ENCODE results near the gene RALY. TPM values are rescaled to one million over a fixed set of nuclear protein-coding genes. Genes with fewer than 3 reads are reported as not detected.

Gene RALY
- total and polyA plus RNA-seq, 8 donors, result 127 to 242 (median 201) TPM

DNA sequence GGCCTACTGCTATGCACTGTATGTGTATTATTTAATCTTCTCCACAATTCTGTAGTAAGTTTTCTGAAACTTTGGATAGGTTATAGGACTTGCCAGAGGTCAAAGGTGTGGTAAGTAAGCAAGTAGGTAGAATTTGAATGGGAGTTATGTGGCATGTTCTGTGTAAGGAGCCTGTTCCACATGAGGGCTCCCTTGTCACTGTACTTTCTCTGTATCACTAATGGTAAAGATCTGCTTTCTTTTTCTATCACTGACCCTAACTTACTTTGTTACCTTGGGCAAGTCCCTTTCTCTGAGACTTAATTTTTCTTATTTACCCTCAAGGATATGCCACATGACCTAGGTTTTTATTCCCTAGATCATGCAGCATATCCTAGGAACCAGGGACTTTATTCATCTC, 68.0 kb downstream of the RALY start:
- Histone ChIP-seq H3K36me3 (no peaks in the 10 kb centered on the region), H3K27ac (no peak overlapping the region), H3K4me1 (peaks cover 7 to 32% of the 10 kb centered on the region in 2 donors), H3K4me3 (no peak overlapping the region), H3K27me3 (no peaks in the 10 kb centered on the region), H3K9me3 (no peaks in the 10 kb centered on the region)
- DNase-seq, result no peak
- TF ChIP-seq, protein P1, sequence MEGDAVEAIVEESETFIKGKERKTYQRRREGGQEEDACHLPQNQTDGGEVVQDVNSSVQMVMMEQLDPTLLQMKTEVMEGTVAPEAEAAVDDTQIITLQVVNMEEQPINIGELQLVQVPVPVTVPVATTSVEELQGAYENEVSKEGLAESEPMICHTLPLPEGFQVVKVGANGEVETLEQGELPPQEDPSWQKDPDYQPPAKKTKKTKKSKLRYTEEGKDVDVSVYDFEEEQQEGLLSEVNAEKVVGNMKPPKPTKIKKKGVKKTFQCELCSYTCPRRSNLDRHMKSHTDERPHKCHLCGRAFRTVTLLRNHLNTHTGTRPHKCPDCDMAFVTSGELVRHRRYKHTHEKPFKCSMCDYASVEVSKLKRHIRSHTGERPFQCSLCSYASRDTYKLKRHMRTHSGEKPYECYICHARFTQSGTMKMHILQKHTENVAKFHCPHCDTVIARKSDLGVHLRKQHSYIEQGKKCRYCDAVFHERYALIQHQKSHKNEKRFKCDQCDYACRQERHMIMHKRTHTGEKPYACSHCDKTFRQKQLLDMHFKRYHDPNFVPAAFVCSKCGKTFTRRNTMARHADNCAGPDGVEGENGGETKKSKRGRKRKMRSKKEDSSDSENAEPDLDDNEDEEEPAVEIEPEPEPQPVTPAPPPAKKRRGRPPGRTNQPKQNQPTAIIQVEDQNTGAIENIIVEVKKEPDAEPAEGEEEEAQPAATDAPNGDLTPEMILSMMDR (IDR thresholded peaks at IDR 0.05), result no peak
- ATAC-seq, result no peak
- intact Hi-C loops (cut with DNase I), result no loop called here

DNA sequence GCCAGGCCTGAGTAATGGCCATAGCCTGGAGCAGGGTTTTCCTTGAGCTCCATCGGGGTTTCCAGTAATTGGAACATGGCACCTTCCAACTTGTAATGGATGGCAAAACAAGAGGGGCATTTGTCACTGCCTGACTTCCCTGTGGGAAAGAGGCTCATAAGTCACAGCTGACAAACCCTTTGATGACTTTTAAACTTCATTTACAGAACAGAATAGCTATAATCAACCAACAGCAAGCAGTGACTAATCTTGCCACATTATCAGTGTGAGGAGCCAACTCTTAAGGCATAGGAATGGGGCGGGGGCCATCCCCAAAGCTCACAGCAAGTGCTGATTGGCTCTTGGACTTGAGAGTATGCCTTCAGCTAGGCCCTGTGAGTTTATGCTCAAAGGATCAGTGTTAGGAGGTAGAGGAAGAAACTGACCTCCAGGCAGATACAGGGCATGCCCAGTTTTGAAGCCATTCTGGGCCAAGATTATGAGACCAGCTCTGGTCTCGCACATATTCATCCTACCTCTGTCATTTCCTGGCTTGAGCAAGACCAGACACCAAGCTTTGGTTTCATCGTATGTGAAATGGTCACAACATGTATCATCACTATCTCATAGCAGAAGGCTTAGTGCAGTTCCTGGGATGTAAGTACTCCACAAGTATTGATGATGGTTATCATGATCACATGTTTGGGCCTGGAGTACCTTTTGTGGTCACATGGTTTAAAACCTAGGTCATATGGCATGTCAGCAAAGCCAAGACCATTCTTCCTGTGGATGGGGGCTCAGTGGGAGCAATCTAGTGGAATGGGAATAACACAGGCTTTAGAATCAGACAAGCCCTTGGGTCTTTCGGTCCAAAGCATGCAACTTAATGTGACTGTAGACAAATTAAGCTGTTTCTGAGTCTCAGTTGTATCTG, 69.1 kb downstream of the RALY start:
- Histone ChIP-seq H3K36me3 (no peaks in the 10 kb centered on the region), H3K27ac (peak overlapping the region in 1 of 2 donors; percentile 8), H3K27me3 (no peaks in the 10 kb centered on the region), H3K9me3 (no peaks in the 10 kb centered on the region), H3K4me3 (no peak overlapping the region), H3K4me1 (peaks cover 7 to 32% of the 10 kb centered on the region in 2 donors)
- no peak for DNase-seq
- no peak for ATAC-seq
- intact Hi-C loops (cut with DNase I), result no loop called here
- TF ChIP-seq, protein P1 (IDR thresholded peaks at IDR 0.05), result no peak

DNA sequence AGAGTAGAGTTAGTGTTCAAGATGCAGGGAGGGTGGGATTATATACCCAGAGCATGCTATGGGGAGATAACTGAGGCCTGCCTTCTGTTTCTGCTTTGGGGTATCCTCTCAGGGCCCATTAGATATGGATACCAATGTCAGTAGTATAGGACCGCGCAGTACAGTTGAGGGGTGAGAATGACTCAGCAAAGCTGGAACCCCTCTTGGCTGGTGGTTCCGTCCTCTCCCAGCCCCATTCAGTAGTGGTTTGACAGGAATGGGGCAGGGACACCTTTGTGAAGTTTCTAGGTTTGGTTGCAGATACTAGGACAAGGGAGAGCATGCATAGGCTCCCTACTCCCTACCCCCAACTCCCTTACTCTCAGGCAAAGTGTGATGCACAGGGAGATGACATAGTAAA, 70.6 kb downstream of the RALY start:
- peaks cover 7 to 37% of the 10 kb centered on the region in 2 donors for H3K4me1 ChIP-seq
- TF ChIP-seq, protein P1 (IDR thresholded peaks at IDR 0.05), result no peak
- H3K9me3 ChIP-seq, result no peaks in the 10 kb centered on the region
- H3K27ac ChIP-seq, result no peak overlapping the region
- no peaks in the 10 kb centered on the region for H3K27me3 ChIP-seq
- intact Hi-C loops (cut with DNase I), result no loop called here
- H3K36me3 ChIP-seq, result no peaks in the 10 kb centered on the region
- DNase-seq (no peak), ATAC-seq (no peak)
- H3K4me3 ChIP-seq, result no peak overlapping the region

DNA sequence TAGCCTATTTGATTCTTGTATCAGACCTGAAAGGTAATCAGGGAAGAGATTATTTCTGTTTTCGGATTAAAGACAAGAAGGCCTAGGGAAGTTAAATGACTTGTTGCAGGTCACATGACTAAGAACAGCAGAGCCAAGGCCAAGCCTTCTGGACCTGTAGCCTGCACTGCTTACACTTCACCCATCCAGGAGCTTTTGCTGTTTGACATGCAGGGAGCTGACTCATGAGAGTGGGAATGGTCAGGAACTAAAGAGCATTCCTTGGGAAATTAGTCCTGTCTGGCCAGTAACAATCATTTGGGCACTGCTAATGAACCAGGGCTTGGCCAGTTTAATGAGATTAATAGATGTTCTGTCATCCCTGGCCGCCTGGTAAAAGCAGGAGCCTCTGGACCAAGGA, 71.5 kb downstream of the RALY start:
- intact Hi-C loops (cut with DNase I), result no loop called here
- H3K27ac ChIP-seq, result peak overlapping the region in 1 of 2 donors; percentile 18
- TF ChIP-seq, protein P1 (IDR thresholded peaks at IDR 0.05), result no peak
- ATAC-seq (peak; percentile 45), DNase-seq (no peak)
- H3K4me1 ChIP-seq, result peaks cover 7 to 44% of the 10 kb centered on the region in 2 donors
- no peaks in the 10 kb centered on the region for H3K9me3 ChIP-seq
- H3K36me3 ChIP-seq, result no peaks in the 10 kb centered on the region
- no peaks in the 10 kb centered on the region for H3K27me3 ChIP-seq
- no peak overlapping the region for H3K4me3 ChIP-seq

DNA sequence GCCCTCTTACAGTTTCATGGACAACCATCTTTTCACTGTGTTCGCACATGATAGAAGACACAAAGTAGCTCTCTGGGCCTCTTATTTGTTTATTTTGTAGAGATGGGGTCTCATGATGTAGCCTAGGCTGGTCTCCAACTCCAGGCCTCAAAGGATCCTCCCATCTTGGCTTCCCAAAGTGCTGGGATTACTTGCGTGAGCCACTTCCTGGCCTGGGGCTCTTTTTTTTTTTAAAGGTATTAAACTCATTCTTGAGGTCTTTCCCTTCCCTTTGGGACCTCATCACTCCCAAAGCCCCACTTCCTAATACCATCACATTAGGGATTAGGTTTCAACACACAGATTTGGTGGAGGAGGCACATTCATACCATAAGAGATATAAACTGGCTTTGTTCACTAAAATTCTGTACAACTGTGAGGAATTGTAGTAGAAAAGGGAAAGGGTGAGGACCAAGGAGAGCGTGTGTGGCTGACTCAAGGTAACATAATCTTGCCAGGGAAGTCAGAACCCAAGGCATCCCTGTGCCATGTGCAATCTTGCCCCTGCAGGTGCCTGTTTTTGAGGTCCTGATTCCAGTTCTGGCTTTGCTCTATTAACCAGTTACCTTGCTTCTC, 72.9 kb downstream of the RALY start:
- ATAC-seq, result no peak
- Histone ChIP-seq H3K36me3 (peaks cover 0 to 2% of the 10 kb centered on the region in 2 donors), H3K27ac (peak overlapping the region in 1 of 2 donors; percentile 18), H3K4me1 (peaks cover 7 to 41% of the 10 kb centered on the region in 2 donors), H3K4me3 (no peak overlapping the region), H3K9me3 (no peaks in the 10 kb centered on the region), H3K27me3 (no peaks in the 10 kb centered on the region)
- intact Hi-C loops (cut with DNase I), result no loop called here
- peak in 1 of 4 donors; percentile 55 for DNase-seq
- TF ChIP-seq, protein P1 (IDR thresholded peaks at IDR 0.05), result no peak
